K562 (cell line): ENCODE results near the gene GABRD. TPM values are rescaled to one million over a fixed set of nuclear protein-coding genes. Genes with fewer than 3 reads are reported as not detected.
A peak's percentile ranks its signal among the peaks of the same experiment; 100 is the strongest.

Source experiments
- BRD9 ChIP-seq: fragments of 450-650 bp; IDR thresholded peaks from 2 replicates; pipeline ENCODE4 v1.6.1; 2018; ENCODE audit warnings: low read depth; ENCODE audit not compliant: partially characterized antibody
- CHD2 ChIP-seq: IDR thresholded peaks from 2 replicates; pipeline ENCODE4 v1.6.1; 2011; ENCODE audit warnings: low read depth, low read length
- CSDE1 ChIP-seq, 2 experiments: fragments of 450-650 bp; IDR thresholded peaks; 2 replicates each; pipeline ENCODE4 v1.6.1; 2016; ENCODE audit warnings: mild to moderate bottlenecking in 1 of 2
- E2F3 ChIP-seq: fragments of 250-450 bp; sonication (Bioruptor Pico); IDR thresholded peaks from 2 replicates; pipeline ENCODE4 v1.4.0; 2020; ENCODE audit warnings: mild to moderate bottlenecking
- FIP1L1 ChIP-seq: fragments of 200-400 bp; formaldehyde crosslinking; IDR thresholded peaks from 2 replicates; pipeline ENCODE4 v1.6.1; 2018; ENCODE audit warnings: mild to moderate bottlenecking, low read depth, low read length; ENCODE audit not compliant: poor library complexity, severe bottlenecking
- GABPA ChIP-seq: fragments of 200-800 bp; sonication (Bioruptor generic); conservative IDR thresholded peaks from 2 replicates; pipeline ENCODE4 v1.6.1; 2016; ENCODE audit warnings: low read depth, missing genetic modification characterization, missing compliant biosample characterization
- HNRNPK ChIP-seq: fragments of 200-400 bp; formaldehyde crosslinking; IDR thresholded peaks from one replicate; pipeline ENCODE4 v1.6.1; 2018; ENCODE audit warnings: mild to moderate bottlenecking, low read depth, low read length; ENCODE audit not compliant: poor library complexity, severe bottlenecking
- HSF4 ChIP-seq: fragments of 250-450 bp; sonication (Bioruptor Pico); IDR thresholded peaks from 2 replicates; pipeline ENCODE4 v2.1.2; 2022; ENCODE audit warnings: mild to moderate bottlenecking, moderate library complexity, borderline replicate concordance
- KAT2B ChIP-seq: IDR thresholded peaks from one replicate; pipeline ENCODE4 v1.6.1; 2012; ENCODE audit warnings: low read depth, mild to moderate bottlenecking, control low read depth, inconsistent platforms, low read length, moderate library complexity
- L3MBTL2 ChIP-seq: fragments of 450-650 bp; IDR thresholded peaks from 2 replicates; pipeline ENCODE4 v1.6.1; 2016; ENCODE audit warnings: mild to moderate bottlenecking, moderate library complexity
- RBBP5 ChIP-seq: fragments of 200-600 bp; sonication (generic); IDR thresholded peaks from 2 replicates; pipeline ENCODE4 v1.6.1; 2012; ENCODE audit warnings: borderline replicate concordance, mild to moderate bottlenecking, low read length, control low read depth, inconsistent platforms; ENCODE audit not compliant: insufficient read depth, poor library complexity, severe bottlenecking
- SMAD4 ChIP-seq: fragments of 250-450 bp; sonication (Bioruptor Pico); conservative IDR thresholded peaks from 2 replicates; pipeline ENCODE4 v1.8.0; 2021; ENCODE audit warnings: inconsistent platforms, mild to moderate bottlenecking, moderate library complexity
- USF2 ChIP-seq: sonication (generic); formaldehyde crosslinking; IDR thresholded peaks from 2 replicates; pipeline ENCODE4 v1.5.0; 2020; ENCODE audit warnings: missing genetic modification reagents
- WHSC1 ChIP-seq: IDR thresholded peaks from one replicate; pipeline ENCODE4 v1.6.1; 2012; ENCODE audit warnings: low read length, control low read depth, inconsistent platforms
- ZBTB11 ChIP-seq, 3 experiments: fragments of 200-800 bp in 1 of 3; fragments of 250-450 bp in 1 of 3; fragments of 450-650 bp in 1 of 3; sonication (Bioruptor Pico) in 1 of 3; sonication (Bioruptor generic) in 1 of 3; formaldehyde crosslinking in 1 of 3; IDR thresholded peaks; 2 replicates each; pipeline versions ENCODE4 v1.6.1 to v1.8.0; 2016 to 2022; ENCODE audit warnings: mild to moderate bottlenecking in 2 of 3, missing genetic modification characterization in 2 of 3, missing compliant biosample characterization in 1 of 3, moderate library complexity in 1 of 3
- ZBTB5 ChIP-seq: fragments of 450-650 bp; IDR thresholded peaks from 2 replicates; pipeline ENCODE4 v1.6.1; 2017; ENCODE audit warnings: antibody characterized with exemption
- ZNF431 ChIP-seq: sonication (generic); formaldehyde crosslinking; IDR thresholded peaks from 2 replicates; pipeline ENCODE4 v1.8.0; 2022; ENCODE audit warnings: mild to moderate bottlenecking, missing genetic modification reagents
- ZNF589 ChIP-seq: fragments of 200-800 bp; sonication (Bioruptor generic); IDR thresholded peaks from 2 replicates; pipeline ENCODE4 v1.6.1; 2016; ENCODE audit warnings: low read depth, missing genetic modification characterization, missing compliant biosample characterization
- ZNF655 ChIP-seq: fragments of 250-450 bp; sonication (Bioruptor Pico); IDR thresholded peaks from 2 replicates; pipeline ENCODE4 v1.5.0; 2021
- polyA plus RNA-seq, 8 experiments: library from polyadenylated mRNA; depleted of rRNA in 4 of 8; stranded (reverse) in 5 of 8; unstranded in 3 of 8; fragments of >200 nt; fragmentation: Nextera tagmentation in 2 of 8; fragmentation: Illumina TruSeq in 1 of 8; extraction: Ambion mirVana in 2 of 8; extraction: Trizol in 1 of 8; gene quantifications; 2 replicates each; pipeline versions ENCODE4 v1.2.1 to v1.2.3, GENCODE V29; 2011 to 2014; ENCODE audit warnings: inconsistent platforms in 1 of 8, missing spikeins in 1 of 8
- total RNA-seq, 7 experiments: library from RNA; depleted of rRNA in 6 of 7; stranded (reverse); fragments of >200 nt in 6 of 7; fragmentation: Illumina TruSeq in 2 of 7; extraction: Trizol in 2 of 7; gene quantifications; 2 replicates each; pipeline versions ENCODE4 v1.2.1 to v1.2.3, GENCODE V29; 2011 to 2021; ENCODE audit warnings: low replicate concordance in 1 of 7

GABRD gene
- total and polyA plus RNA-seq, 9 of the 15 experiments (the other 6 are each of a cell fraction or from before 2014, with no cell fraction given) = 0.07 TPM; not detected in 8

GRCh38 chr1:2059290-2059953, 40.3 kb downstream of the GABRD start (continued):
- TF ChIP-seq ZBTB11 (CRISPR knock-in tag; IDR thresholded peaks at IDR 0.05) (no peak), RBBP5 (no peak), ZBTB5 (no peak), HSF4 (CRISPR knock-in tag) (no peak), GABPA (tag) (peak; percentile 41; the same call in 1 of the 2 replicates), USF2 (0 out of 2 replicates have a peak, but pooled peaks have one; percentile 17), ZNF655 (no peak), WHSC1 (no peak), KAT2B (no peak), E2F3 (no peak), CSDE1 (IDR thresholded peaks at IDR 0.05) (no peak), CHD2 (no peak), ZNF589 (CRISPR knock-in tag) (no peak), FIP1L1 (no peak), ZNF431 (CRISPR knock-in tag) (0 out of 2 replicates have a peak, but pooled peaks have one; percentile 24), L3MBTL2 (peak; percentile 89), SMAD4 (CRISPR knock-in tag) (no peak), BRD9 (no peak), HNRNPK (no peak)
